LNCaP clone FGC (cell line): ENCODE data around the gene SNX12.
A peak's percentile ranks its signal among the peaks of the same experiment; 100 is the strongest.

ENCODE experiments used
- DNase-seq: peaks from one replicate; pipeline ENCODE4 v3.0.0-alpha.2; 2011; ENCODE audit warnings: low read depth
- H3K4me3 ChIP-seq: 2 replicates; pipeline ENCODE4 v1.5.1; 2011; ENCODE audit warnings: mild to moderate bottlenecking, low read depth, low read length, control low read depth
- TF ChIP-seq, protein P1 (sequence below): IDR thresholded peaks from 2 replicates; pipeline ENCODE4 v1.5.1; 2012; ENCODE audit warnings: mild to moderate bottlenecking; ENCODE audit not compliant: control insufficient read depth, insufficient read depth; ENCODE audit errors: extremely low read depth

Gene SNX12

DNA sequence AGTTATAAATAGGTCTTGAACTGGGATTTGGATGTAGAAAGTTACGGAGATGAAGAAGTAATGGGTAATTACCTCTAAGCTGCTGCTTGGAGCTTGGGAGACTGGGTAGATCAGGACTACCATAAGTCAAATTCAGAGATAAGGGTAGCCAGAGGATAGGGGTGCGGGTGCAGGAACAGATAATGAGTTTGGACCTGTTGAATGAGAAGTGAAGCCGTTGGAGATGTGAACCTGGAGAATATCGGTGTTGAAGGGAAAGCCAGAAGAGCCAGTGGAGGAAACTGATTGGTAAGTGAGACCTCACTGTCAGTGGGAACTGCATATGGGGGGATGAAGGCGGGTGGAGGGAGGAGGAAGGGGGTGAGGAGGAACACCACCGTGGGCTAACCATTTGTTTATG is 26.9 kb upstream of the SNX12 start:
- H3K4me3 ChIP-seq: peak overlapping the region; percentile 60
- DNase-seq: no peak
- TF ChIP-seq, protein P1, sequence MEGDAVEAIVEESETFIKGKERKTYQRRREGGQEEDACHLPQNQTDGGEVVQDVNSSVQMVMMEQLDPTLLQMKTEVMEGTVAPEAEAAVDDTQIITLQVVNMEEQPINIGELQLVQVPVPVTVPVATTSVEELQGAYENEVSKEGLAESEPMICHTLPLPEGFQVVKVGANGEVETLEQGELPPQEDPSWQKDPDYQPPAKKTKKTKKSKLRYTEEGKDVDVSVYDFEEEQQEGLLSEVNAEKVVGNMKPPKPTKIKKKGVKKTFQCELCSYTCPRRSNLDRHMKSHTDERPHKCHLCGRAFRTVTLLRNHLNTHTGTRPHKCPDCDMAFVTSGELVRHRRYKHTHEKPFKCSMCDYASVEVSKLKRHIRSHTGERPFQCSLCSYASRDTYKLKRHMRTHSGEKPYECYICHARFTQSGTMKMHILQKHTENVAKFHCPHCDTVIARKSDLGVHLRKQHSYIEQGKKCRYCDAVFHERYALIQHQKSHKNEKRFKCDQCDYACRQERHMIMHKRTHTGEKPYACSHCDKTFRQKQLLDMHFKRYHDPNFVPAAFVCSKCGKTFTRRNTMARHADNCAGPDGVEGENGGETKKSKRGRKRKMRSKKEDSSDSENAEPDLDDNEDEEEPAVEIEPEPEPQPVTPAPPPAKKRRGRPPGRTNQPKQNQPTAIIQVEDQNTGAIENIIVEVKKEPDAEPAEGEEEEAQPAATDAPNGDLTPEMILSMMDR: no peak

DNA sequence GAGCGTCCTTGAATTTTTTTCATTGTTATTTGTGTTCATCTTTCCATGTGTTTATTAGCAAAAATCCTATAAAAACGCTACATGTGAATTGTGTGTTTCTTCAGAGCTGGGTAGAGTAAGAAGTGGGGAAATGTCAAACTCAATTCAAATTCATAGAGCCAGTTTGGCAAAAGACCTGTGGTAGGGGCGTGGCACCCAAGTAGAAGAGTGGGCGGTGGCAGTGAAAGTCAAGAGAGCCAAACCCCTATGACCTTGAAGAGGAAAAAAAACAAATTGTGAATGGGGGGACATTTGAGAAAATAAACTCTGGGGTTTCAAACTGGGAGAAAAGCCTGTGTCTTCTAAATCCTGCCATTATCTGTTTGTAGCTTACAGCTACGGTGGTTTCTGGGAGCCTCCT is 23.1 kb upstream of the SNX12 start:
- H3K4me3 ChIP-seq: no peak overlapping the region
- TF ChIP-seq, protein P1: no peak
- no peak for DNase-seq

DNA sequence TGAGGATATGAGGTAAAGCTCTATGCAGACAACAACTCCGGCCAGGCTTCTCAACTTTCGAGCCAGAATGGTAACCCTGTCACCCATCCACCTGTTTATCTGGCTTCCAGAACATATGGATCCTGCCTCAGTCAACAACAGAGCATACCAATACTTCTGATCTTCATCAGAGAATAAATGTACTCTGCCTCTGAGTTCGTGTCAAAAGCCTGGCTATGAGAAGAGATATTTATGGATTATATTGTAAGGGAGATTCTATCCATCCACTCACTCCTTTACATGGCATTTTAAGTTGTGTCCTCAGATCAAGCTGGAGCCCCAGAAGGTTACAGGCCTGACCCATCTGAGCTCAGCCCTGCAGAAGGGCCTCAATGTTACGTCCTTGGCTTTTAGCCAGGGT is 17.8 kb upstream of the SNX12 start:
- no peak for DNase-seq
- TF ChIP-seq, protein P1: no peak
- no peak overlapping the region for H3K4me3 ChIP-seq

DNA sequence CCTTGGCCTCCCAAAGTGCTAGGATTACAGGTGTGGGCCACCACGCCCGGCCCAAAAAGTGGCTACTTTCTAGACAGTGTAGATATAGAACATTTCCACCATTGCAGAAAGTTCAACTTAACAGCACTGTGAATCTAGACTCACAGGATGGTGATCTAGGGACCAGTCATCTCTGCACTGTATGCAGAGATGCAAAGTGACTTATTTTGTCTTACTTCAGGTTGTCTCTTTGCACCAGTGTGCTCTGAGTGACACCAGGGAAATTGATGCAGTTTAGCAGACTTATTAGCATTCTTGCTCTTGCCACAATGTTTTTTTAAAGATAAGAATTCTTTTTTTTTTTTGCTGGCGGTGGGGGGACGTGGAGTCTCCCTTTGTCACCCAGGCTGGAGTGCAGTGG is 14.7 kb upstream of the SNX12 start:
- TF ChIP-seq, protein P1: no peak
- no peak overlapping the region for H3K4me3 ChIP-seq
- DNase-seq: no peak

DNA sequence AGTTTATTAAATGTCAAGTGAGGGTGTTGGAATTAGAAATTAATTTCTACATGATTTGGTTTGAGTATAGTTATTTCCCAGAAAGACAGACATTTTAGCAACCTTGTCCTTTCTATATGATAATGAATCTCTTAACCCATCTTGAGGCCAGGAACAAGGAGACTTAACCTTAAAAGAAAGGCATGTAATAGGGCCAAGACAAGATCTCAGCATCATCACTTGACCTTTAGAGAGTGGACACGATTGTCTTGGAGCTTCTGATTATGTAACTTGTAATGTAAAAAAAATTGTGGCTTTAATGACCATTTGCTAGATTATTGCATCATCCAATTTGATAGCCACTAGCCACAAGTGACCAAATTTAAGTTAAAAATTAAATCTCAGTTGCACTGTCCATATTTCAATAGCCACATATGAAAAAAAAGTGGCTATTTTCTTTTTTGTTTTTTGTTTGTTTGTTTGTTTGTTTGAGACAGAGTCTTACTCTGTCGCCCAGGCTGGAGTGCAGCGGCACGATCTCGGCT is 14.1 kb upstream of the SNX12 start:
- H3K4me3 ChIP-seq: no peak overlapping the region
- TF ChIP-seq, protein P1: no peak
- no peak for DNase-seq

DNA sequence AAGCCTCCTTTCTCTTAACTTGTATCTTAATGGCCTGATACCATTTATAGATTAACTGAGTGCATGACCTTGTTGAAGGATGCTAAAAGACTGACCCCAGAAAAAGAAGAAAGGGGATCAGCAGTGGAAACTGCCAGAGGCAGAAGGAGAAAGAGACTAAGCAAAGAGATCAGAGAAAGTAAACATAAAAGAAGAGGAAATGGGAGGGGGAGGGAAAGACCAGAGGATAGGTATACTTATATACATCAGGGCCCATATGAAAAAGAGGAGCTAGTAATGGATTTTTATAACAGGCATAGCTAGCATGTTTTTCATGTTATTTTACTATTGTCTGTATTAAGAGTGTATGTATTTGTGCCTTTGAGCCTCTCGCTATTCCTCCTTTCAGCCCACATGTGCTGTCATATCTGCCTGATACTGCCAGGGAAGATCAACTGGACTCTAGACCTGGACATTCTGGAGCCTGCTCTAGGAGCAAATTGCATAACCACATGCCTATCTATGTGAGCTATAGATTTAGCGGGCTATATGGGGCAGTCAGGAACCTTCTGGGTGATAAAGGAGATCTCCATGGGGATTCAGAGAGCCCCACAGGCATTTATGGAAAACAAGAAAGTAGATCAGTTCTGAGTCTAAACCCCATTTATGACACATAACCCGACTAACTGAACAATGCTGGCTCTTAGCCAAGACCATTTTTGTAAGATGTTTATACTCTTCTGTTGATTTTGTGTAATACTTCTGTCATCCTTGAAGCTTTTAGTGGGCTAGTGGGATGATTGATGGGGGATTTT is 13.4 kb upstream of the SNX12 start:
- no peak overlapping the region for H3K4me3 ChIP-seq
- TF ChIP-seq, protein P1: no peak
- no peak for DNase-seq

DNA sequence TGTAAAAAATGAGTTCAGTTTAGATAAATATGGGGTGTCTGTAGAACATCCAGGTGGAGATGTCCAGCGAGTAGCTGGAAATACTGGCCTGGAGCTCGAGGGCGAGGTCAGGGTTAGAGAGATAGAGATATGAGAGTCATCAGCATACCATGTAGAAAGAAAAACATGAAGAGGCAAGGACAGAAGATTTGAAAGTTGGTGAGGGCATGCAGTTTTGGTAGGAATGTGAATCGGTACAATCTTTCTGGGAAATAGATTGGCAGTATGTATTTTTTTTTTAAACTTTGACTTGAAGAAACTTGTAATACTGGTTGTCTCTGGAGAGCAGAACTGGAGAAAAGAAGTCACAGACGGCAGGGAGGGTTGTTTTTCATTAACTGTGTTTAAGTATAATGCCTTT is 2.4 kb upstream of the SNX12 start:
- H3K4me3 ChIP-seq: no peak overlapping the region
- TF ChIP-seq, protein P1: no peak
- DNase-seq: no peak
